C1 segment of cervical spinal cord (tissue), 14 donors: ENCODE measurements around the gene HTR7.

Source experiments
- DNase-seq, 14 donors: peaks; one replicate each; lab custom pipeline; 2025; lab: John Stamatoyannopoulos, UW

The HTR7 gene

DNA sequence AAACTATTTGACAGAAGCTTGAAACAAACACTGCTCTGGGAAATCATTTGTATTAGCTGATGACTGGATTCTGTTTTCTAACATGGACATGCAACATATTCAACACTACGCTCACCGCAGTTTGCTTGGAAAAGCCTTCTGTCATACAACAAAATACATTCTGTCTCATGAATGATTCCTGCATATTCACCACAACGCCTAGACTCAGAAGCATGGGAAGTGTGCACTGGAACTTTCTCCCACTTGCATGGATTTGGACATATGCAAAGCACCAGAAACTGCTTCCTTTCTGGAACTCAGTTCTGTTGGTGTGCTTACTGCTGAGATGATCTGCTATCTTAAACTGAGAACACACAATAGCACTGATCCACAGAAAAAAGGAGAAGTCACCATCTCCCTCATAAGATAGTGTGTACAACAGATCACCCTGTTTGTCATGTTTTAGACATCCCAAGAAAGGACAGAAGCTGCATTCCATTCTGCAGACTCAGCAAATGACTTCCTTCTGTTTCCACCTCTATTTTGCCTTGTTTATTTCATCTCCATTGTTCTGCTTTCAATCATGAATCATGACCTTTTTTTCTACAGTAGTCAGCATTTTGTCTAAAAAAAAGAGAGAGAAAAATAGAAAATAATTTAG lies 115.8 kb downstream of the HTR7 start:
- DNase-seq: no peak

DNA sequence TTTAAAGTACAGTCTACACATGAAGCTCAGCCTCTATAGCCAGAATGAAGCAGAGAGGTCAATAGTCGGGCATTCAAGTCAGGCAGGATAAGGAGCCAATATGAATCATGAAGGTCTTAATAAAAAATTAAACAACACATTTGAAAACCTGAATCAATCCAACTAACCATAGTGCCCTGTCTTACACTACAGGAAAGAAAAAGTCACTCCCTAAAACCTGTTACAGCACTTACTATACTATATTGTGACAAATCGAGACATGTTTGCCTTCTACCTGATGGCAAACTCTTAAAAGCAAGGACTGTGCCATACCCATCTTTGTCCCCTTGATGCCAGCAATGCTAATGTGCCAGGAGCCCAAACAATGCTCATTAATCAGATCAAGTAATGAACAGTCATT lies 117.6 kb downstream of the HTR7 start:
- DNase-seq: no peak

DNA sequence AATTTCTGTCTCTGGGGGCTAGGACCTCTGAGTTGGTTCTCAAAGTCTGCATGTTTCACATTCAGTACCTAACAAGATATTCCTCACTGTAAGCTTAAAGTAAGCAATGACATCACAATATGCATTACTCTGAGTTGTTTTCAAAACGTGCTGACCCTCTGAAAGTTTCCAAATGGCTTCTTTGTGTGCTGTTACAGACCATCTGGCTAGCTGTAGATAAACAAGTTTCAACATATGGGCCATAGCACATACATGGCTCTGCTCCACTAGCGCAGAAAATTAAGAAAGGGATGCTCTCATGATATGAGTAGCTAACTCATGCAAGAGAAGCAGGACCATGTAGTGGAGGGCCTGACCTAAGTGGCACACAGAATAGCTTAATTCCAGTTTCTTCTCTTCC lies 119.0 kb downstream of the HTR7 start:
- DNase-seq: no peak

DNA sequence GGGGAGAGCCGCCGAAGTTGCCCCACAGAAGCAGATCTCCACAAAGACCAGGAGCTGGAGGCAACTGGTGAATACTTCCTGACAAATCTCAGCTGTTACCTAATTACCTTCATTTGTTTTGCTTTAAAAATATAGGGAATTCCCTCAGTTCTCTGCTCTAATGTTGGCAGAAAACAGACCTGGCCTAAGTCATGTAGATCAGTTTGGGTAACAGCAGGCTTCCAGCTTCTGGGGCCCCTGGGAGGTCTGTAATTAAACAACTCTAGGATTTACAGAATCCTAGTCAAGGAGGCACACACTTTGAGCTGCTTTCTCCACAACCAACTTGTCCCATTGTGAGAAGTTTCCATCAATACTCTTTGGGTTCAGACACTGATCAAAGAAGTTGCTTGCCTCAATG lies 123.4 kb downstream of the HTR7 start:
- DNase-seq: no peak

DNA sequence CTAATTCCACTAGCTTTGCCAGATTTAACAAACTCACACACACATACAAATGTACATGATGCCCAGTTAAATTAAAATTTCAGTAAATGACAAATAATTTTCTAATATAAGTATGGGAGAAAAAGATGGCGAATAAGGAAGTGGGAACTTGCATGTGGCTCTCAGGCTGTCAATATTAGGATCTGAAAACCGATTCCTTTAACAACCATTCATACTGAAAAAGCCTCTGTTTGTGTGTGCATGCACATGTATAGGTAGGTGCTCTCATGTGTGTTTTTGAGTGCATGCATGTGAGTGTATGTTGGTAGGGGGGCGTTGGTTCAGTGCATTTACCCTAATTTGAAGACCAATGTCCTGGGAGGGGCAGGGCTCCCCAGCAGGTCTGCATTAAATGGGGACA lies 125.3 kb downstream of the HTR7 start:
- no peak for DNase-seq

DNA sequence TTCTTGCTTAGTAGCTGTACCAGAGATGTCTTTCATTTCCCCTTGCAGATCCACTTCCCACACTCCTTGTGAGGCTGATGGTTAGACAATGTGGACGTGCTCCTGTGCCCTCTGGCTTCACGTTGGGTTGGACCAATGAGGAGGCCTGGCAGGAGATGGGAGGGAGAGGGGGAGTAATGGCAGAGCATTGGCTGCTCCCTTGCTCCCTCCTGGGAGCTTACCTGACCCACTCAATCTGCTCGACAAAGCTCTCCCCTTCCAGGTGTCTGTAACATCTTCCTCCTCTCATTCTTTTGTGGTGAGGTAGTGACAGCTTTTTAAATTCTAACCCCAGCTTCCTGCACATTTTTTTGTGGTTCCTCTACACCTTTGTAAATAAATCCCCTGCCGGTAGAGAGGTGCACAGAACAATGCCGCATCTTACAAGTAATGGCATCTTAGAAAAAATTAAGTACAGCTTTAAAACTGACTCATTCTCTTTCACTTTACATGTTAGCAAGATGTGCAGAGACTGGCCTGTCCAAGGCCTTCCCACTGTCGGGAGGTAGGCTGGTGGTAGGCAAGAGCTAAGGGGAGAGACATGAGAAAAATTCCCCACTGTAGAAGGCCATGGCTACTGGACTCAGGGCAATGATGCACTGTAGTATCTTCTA lies 134.3 kb downstream of the HTR7 start:
- no peak for DNase-seq

DNA sequence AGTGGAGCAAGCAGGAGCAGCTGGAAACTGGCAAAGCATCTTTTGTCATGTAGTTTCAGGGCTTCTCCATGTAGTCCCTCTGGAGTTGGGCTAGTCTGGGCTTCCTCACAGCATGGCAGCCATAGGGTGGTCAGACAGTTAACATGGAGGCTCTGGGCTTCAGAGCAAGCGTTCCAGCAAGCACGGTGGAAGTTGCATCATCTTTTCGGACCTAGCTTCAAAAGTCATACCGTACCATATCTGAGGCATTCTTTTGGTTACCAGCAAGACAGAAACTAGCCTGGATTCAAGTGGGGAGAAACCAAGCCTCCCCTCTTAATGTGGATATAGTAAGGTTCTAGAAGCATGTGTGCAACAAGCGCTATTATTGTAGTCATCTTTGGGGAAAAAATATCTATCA lies 135.0 kb downstream of the HTR7 start:
- no peak for DNase-seq

DNA sequence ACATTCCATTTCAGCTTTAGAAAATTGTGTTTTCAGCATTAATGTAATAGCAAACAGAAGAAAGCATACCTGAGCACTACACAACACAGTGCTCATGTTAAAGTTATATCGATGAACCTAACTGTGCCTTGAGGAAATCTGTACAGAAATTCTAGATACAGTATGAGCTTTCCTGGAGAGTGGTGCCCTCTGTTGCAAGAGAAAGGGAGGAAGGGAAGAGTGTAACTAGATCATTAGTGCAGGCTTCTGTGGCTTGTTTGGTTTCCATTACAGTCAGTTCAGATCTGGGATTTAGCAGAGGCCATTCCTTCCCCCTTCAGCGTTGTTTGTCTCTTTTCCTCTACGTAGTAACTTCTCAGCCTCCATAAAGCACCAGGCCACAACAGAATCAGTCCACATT lies 139.7 kb downstream of the HTR7 start:
- no peak for DNase-seq

DNA sequence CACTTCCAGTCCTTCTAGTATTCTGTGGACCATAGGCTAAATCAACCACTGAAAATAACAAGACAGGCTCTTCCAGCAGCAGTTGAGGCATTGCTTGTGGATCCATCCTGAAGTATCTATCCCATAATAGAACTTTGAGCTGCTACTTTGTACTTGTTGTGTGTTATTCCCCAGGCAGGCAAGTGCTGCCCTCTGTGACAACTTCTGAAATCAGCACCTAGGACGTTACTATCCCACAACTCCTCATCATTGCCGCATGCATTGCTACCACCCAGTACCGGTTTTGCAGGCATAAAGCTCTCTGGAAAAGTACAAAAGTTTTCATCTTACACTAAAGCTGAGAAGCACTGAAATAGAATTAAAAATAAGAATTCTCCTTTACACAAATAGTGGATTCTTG lies 145.3 kb downstream of the HTR7 start:
- no peak for DNase-seq

DNA sequence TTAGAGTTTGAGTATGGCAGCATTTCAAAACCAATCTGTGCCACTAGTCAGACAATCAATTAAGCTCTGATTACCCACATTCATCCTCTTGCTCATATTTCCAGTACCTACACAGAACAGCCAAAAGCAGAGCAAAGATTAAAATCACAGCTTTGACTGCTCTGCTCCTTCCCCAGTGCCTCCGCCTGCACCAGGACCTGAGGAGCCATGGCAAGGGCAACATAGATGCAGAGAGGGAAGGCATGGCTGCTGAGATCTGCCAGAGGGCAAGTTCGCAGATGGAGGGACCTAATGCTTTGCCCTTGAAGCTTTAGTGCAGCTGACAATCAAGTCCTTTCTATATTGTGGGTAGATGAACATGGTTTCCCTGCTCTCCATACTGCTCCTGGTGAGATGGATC lies 148.1 kb downstream of the HTR7 start:
- DNase-seq: no peak

DNA sequence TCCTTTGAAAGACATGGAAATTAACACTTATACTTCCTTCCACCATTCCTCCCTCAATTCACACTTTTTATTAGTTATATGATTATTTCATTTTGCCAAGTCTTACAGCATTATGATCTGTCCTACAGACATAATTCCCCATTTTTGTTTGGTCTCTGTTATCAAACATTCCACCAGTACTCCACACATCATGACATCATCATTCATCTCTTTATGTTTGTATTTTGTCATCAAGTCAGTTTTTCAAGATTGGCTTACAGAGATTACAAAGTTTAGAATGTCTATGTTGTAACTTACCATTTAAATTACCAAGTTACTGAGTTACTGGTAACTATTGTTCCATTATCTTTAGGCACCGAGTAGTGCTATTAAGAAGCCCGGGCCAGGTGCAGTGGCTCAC lies 150.2 kb downstream of the HTR7 start:
- no peak for DNase-seq

DNA sequence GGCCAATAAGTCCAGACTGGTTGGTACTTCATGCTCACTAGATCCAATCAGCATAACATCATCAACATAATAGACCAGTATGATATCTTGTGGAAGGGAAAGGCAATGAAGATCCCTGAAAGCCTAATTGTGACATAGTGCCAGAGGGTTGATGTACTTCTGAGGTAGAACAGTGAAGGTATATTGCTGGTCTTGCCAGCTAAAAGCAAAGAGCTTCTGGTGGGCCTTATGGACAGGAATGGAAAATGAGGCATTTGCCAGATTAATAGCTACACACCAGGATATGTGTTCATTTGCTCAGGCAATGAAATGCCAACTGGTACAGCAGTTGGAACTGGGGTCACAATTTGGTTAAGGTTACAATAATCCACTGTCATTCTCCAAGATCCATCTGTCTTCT lies 156.4 kb downstream of the HTR7 start:
- DNase-seq: no peak

DNA sequence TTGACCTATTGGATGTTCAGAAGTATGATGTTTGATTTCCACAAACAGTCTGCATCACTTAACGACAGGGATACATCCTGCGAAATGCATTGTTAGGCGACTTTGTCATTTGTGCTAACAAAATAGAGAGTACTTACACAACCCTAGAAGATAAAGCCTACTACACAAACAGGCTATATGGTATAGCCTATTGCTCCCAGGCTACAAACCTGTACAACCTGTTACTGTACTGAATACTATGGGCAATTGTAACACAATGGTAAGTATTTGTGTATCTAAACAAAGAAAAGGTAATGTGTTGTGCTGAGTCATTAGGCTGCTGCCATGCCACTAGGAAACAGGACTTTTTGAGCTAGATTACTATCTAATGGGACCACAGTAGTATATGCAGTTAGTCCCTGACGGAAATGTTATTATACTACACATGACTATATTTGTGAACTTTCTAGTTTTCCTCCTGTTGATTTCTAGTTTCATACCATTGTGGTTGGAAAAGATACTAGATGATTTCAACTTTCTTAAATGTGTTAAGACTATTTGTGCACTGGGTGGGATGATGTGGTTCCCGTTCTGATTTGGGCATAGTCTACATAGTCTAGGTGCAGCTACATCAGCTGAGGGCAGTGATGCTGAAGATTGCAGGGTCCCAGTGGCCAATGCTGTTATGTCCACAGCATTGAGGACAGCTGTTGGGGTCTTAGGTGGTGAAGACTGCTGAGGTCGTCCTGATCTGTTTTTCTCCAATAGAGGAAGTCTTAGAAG lies 161.7 kb downstream of the HTR7 start:
- DNase-seq: no peak
